ENCODE data around the gene EBF3. TPM values are rescaled to one million over a fixed set of nuclear protein-coding genes. Genes with fewer than 3 reads are reported as not detected.

EBF3 gene
- total and polyA plus RNA-seq, 7 donors, result 1.2 to 8.9 (median 4.5) TPM; not detected in 1

GRCh38 chr10:129972966-129973673 is 9.0 kb upstream of the EBF3 start:
- Histone ChIP-seq H3K27ac (no peak overlapping the region), H3K27me3 (peaks cover 57 to 82% (median 58%) of the 10 kb centered on the region in 3 donors), H3K4me1 (peaks cover 0 to 48% (median 45%) of the 10 kb centered on the region in 4 donors), H3K36me3 (no peaks in the 10 kb centered on the region), H3K4me3 (peak overlapping the region in 2 of 4 donors; percentile 34 to 45), H3K9me3 (no peaks in the 10 kb centered on the region)
- TF ChIP-seq POLR2A (IDR thresholded peaks at IDR 0.05), result no peak
- TF ChIP-seq EP300 (IDR thresholded peaks at IDR 0.05), result no peak
- TF ChIP-seq POLR2AphosphoS5 (IDR thresholded peaks at IDR 0.05), result no peak
- TF ChIP-seq CTCF (IDR thresholded peaks at IDR 0.05), result no peak
- no peak for DNase-seq
- WGBS, 2 donors, result 25 to 33% methylated on average over 59 of the region's 59 CpGs
- intact Hi-C loops (cut with DNase I), result loop anchor here (5.0 to 10.0 kb wide), 2 partner anchors 1708 to 1761 kb away; no protein-coding TSS in a partner anchor

GRCh38 chr10:129972145-129972965 is 8.3 kb upstream of the EBF3 start:
- no peaks in the 10 kb centered on the region for H3K9me3 ChIP-seq
- H3K4me1 ChIP-seq, result peaks cover 0 to 53% (median 51%) of the 10 kb centered on the region in 4 donors
- WGBS, 2 donors, result 4 to 9% methylated on average over 84 of the region's 84 CpGs
- TF ChIP-seq CTCF (IDR thresholded peaks at IDR 0.05), result no peak
- TF ChIP-seq POLR2A (IDR thresholded peaks at IDR 0.05), result no peak
- TF ChIP-seq EP300 (IDR thresholded peaks at IDR 0.05), result no peak
- no peak for TF ChIP-seq POLR2AphosphoS5 (IDR thresholded peaks at IDR 0.05)
- no peak overlapping the region for H3K27ac ChIP-seq
- peak overlapping the region in 2 of 4 donors; percentile 34 to 45 for H3K4me3 ChIP-seq
- intact Hi-C loops (cut with DNase I), result loop anchor here (5.0 to 10.0 kb wide), 2 partner anchors 1708 to 1760 kb away; no protein-coding TSS in a partner anchor
- peaks cover 65 to 82% (median 66%) of the 10 kb centered on the region in 3 donors for H3K27me3 ChIP-seq
- DNase-seq, result peak; percentile 63
- H3K36me3 ChIP-seq, result no peaks in the 10 kb centered on the region

- Histone ChIP-seq H3K27ac (no peak overlapping the region), H3K4me3 (peak overlapping the region in 3 of 4 donors; percentile 27 to 45 (median 41)), H3K36me3 (no peaks in the 10 kb centered on the region), H3K4me1 (peaks cover 0 to 61% (median 58%) of the 10 kb centered on the region in 4 donors), H3K9me3 (no peaks in the 10 kb centered on the region), H3K27me3 (peaks cover 73 to 86% (median 74%) of the 10 kb centered on the region in 3 donors)
- 1% methylated on average over 84 of the region's 84 CpGs for WGBS, 2 donors
- peak; percentile 66 for DNase-seq
- TF ChIP-seq POLR2A (IDR thresholded peaks at IDR 0.05) (no peak), POLR2AphosphoS5 (IDR thresholded peaks at IDR 0.05) (peak in 1 of 4 donors; percentile 5), CTCF (IDR thresholded peaks at IDR 0.05) (peak in 1 of 4 experiments; percentile 54), EP300 (IDR thresholded peaks at IDR 0.05) (no peak)
- intact Hi-C loops (cut with DNase I), result loop anchor here (1.0 to 10.0 kb wide), 3 partner anchors 940 to 1759 kb away; no protein-coding TSS in a partner anchor
Measured at GRCh38 chr10:129971381-129972144, 7.5 kb upstream of the EBF3 start.

All from sigmoid colon (tissue), 7 donors.